Psoas muscle (tissue), 8 donors: ENCODE results near the gene EDIL3. TPM values are rescaled to one million over a fixed set of nuclear protein-coding genes. Genes with fewer than 3 reads are reported as not detected.

Source experiments
- ATAC-seq, 4 donors: fragments of 200-7000 bp; cut with Tn5 transposase; one replicate each; pipeline ENCODE4 v1.9.1; 2020; ENCODE audit warnings: moderate library complexity in 3 of 4, mild to moderate bottlenecking in 2 of 4
- DNase-seq, 2 donors: peaks; one replicate each; pipeline ENCODE4 v3.0.0-alpha.2; 2020
- H3K27ac ChIP-seq: fragments of 200-600 bp; one replicate; pipeline ENCODE4 v1.8.0; 2022
- H3K27me3 ChIP-seq, 3 donors: fragments of 200-600 bp in 1 of 3; one replicate each; pipeline versions ENCODE4 v1.6.1 to v1.8.0; 2013 to 2022; ENCODE audit warnings: low read length in 2 of 3, mild to moderate bottlenecking in 2 of 3, moderate library complexity in 1 of 3; ENCODE audit not compliant: insufficient read depth in 3 of 3
- H3K36me3 ChIP-seq, 2 donors: fragments of 200-600 bp in 1 of 2; one replicate each; pipeline versions ENCODE4 v1.6.1 to v1.8.0; 2013 to 2022; ENCODE audit warnings: low read depth in 1 of 2, mild to moderate bottlenecking in 1 of 2, moderate library complexity in 1 of 2; ENCODE audit not compliant: insufficient read depth in 1 of 2
- H3K4me1 ChIP-seq: fragments of 200-600 bp; one replicate; pipeline ENCODE4 v1.8.0; 2022
- H3K4me3 ChIP-seq: fragments of 200-600 bp; one replicate; pipeline ENCODE4 v1.8.0; 2022; ENCODE audit warnings: mild to moderate bottlenecking
- H3K9me3 ChIP-seq: fragments of 200-600 bp; one replicate; pipeline ENCODE4 v1.8.0; 2022
- WGBS, 3 donors: extraction: QIAGEN DNeasy Blood & Tissue Kit; methylation state at CpG; one replicate each; pipeline versions ENCODE4 v1.1.6 to v1.1.7; 2013; 5-methylcytosine and 5-hydroxymethylcytosine counted together
- intact Hi-C, 2 donors: fragments of 100-400 bp; cut with DNase I; formaldehyde crosslinking; loops; one replicate each; pipeline versions ENCODE4 v1.11.0 to v1.14.2; 2022
- polyA plus RNA-seq, 3 donors: library from polyadenylated mRNA; stranded (reverse); fragments of 200-250 nt; gene quantifications; one replicate each; pipeline ENCODE4 v1.2.3, GENCODE V29; 2013
- total RNA-seq, 4 donors: library from RNA; stranded (reverse); fragmentation: NEBNext Ultra II Directional in 2 of 4; extraction: Animal tissue kit (Norgen Biotek cat#: 25700) in 2 of 4; gene quantifications; one replicate each; pipeline versions ENCODE4 v1.2.1 to v1.2.4, GENCODE V29; 2021 to 2023
- TF ChIP-seq, protein P1 (sequence below): fragments of 200-600 bp; IDR thresholded peaks from one replicate; pipeline ENCODE4 v1.8.0; 2022; ENCODE audit warnings: antibody characterized with exemption
- donor health status: healthy with polysubstance abuse.
- donor health status: DM: no; HTN: no; CAD: no; lungs with moderate emphysema.
- donor health status: Bipolar disorder and iron deficiency.
- donor health status: healthy.
- donor health status: DM: yes; HTN: yes; CAD: no.
- donor health status: DM: no; HTN: no; CAD: no.
- donor health status: DM: no; HTN: no; CAD: no.
- donor health status: DM: yes; HTN: yes; CAD: no.

EDIL3 gene
- total and polyA plus RNA-seq, 7 donors = 0.11 to 0.91 (median 0.34) TPM

GRCh38 chr5:83967417-83967816, 417.3 kb downstream of the EDIL3 start:
- Histone ChIP-seq H3K9me3 (no peaks in the 10 kb centered on the region), H3K4me3 (no peak overlapping the region), H3K36me3 (no peaks in the 10 kb centered on the region), H3K27ac (no peak overlapping the region), H3K27me3 (no peaks in the 10 kb centered on the region), H3K4me1 (no peaks in the 10 kb centered on the region)
- ATAC-seq (no peak), DNase-seq (no peak)
- 25 to 34% (median 33%) methylated on average over 1 of the region's 1 CpG for WGBS, 3 donors
- intact Hi-C loops = no loop called here
- TF ChIP-seq, protein P1, sequence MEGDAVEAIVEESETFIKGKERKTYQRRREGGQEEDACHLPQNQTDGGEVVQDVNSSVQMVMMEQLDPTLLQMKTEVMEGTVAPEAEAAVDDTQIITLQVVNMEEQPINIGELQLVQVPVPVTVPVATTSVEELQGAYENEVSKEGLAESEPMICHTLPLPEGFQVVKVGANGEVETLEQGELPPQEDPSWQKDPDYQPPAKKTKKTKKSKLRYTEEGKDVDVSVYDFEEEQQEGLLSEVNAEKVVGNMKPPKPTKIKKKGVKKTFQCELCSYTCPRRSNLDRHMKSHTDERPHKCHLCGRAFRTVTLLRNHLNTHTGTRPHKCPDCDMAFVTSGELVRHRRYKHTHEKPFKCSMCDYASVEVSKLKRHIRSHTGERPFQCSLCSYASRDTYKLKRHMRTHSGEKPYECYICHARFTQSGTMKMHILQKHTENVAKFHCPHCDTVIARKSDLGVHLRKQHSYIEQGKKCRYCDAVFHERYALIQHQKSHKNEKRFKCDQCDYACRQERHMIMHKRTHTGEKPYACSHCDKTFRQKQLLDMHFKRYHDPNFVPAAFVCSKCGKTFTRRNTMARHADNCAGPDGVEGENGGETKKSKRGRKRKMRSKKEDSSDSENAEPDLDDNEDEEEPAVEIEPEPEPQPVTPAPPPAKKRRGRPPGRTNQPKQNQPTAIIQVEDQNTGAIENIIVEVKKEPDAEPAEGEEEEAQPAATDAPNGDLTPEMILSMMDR = no peak

GRCh38 chr5:83965441-83965840, 419.2 kb downstream of the EDIL3 start:
- WGBS, 3 donors = 47 to 50% (median 49%) methylated on average over 3 of the region's 3 CpGs
- DNase-seq (no peak), ATAC-seq (no peak)
- intact Hi-C loops = no loop called here
- H3K27ac ChIP-seq = no peak overlapping the region
- no peaks in the 10 kb centered on the region for H3K4me1 ChIP-seq
- H3K4me3 ChIP-seq = no peak overlapping the region
- H3K27me3 ChIP-seq = no peaks in the 10 kb centered on the region
- H3K9me3 ChIP-seq = no peaks in the 10 kb centered on the region
- no peaks in the 10 kb centered on the region for H3K36me3 ChIP-seq
- TF ChIP-seq, protein P1 = no peak

DNA sequence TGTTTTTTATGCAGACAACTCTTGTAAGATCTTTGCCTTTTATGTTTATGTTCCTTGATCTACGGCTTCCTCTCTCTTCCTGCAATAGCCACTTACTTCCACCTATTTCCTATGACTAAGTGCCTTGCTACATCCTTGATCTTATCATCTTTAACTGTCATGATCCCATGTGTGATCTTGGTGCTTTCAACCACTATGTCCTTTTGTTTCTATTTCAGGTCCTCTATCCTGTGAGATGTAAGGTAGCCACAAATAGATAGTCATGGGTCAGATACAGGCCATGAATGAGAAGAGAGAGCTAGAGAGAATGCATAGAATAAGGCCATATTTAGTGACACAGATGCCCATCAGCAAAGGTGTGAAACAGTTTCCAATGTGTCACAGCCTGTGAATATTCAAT, 420.4 kb downstream of the EDIL3 start:
- WGBS, 3 donors = 67 to 74% (median 72%) methylated on average over 1 of the region's 1 CpG
- intact Hi-C loops = no loop called here

DNA sequence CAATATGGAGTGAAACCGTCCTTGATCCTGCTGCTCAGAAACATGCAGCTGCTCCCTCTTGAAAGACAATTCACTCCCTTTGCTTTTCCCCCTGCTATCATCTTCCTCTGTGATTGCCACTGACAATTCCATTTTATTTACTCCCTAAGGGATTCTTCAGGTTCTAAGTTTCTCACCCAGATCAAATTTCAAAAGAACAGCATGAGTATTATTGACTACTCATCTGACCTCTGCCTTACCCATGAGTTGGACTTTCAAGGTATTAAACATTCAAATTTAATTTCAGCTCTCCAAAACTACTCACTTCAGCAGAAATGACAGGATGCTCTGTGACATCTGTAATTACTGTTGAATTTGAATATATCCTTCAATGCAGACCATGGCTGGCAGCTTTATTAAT, 427.5 kb downstream of the EDIL3 start:
- DNase-seq (no peak), ATAC-seq (no peak)
- WGBS, 3 donors = 53 to 64% (median 64%) methylated on average over 1 of the region's 1 CpG
- Histone ChIP-seq H3K27me3 (no peaks in the 10 kb centered on the region), H3K36me3 (no peaks in the 10 kb centered on the region), H3K4me3 (no peak overlapping the region), H3K9me3 (no peaks in the 10 kb centered on the region), H3K27ac (no peak overlapping the region), H3K4me1 (no peaks in the 10 kb centered on the region)
- intact Hi-C loops = no loop called here
- TF ChIP-seq, protein P1 = no peak

More for the DNA sequence above, 420.4 kb downstream of the EDIL3 start:
- Histone ChIP-seq H3K27me3 (no peaks in the 10 kb centered on the region), H3K9me3 (no peaks in the 10 kb centered on the region), H3K27ac (no peak overlapping the region), H3K36me3 (no peaks in the 10 kb centered on the region), H3K4me3 (no peak overlapping the region), H3K4me1 (no peaks in the 10 kb centered on the region)
- TF ChIP-seq, protein P1 = no peak
- ATAC-seq (no peak), DNase-seq (no peak)

- ATAC-seq = no peak
- Histone ChIP-seq H3K36me3 (no peaks in the 10 kb centered on the region), H3K4me1 (no peaks in the 10 kb centered on the region), H3K27me3 (no peaks in the 10 kb centered on the region), H3K9me3 (no peaks in the 10 kb centered on the region), H3K4me3 (no peak overlapping the region), H3K27ac (no peak overlapping the region)
- TF ChIP-seq, protein P1 = no peak
- DNase-seq = no peak
- intact Hi-C loops = no loop called here
These were observed 428.3 kb downstream of the EDIL3 start for GRCh38 chr5:83956386-83956785.
